Activated gamma-delta T cell treated with Interleukin-2 at 50 U/mL for 16 hours (primary cell): ENCODE results near the gene DTYMK.

Source experiments
- DNase-seq: peaks from one replicate; pipeline ENCODE4 v3.0.0-alpha.2; 2020

DTYMK gene

GRCh38 chr2:241645915-241646645 is 40.5 kb downstream of the DTYMK start:
- no peak for DNase-seq

- no peak for DNase-seq
Measured at GRCh38 chr2:241645056-241645914, 41.3 kb downstream of the DTYMK start.

DNA sequence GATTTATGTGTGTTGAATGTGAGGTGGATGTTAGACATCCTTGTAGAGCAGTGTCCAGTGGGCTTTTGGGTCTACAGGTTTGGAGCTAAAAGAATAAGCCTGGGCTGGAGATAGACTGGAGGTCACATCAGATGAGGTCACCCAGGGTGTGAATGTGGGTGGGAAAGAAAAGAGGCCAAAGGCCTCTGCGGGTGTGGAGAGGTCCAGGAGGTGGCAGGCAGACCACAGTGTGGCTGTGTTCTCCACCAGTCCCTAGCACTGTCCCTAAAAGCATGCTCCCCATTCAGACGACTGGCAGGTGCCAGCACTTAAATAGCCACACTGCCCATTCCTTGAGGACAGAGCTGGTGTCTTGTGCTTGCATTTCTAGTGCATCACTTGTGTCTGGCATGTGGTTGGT is 45.0 kb downstream of the DTYMK start:
- DNase-seq = no peak

DNA sequence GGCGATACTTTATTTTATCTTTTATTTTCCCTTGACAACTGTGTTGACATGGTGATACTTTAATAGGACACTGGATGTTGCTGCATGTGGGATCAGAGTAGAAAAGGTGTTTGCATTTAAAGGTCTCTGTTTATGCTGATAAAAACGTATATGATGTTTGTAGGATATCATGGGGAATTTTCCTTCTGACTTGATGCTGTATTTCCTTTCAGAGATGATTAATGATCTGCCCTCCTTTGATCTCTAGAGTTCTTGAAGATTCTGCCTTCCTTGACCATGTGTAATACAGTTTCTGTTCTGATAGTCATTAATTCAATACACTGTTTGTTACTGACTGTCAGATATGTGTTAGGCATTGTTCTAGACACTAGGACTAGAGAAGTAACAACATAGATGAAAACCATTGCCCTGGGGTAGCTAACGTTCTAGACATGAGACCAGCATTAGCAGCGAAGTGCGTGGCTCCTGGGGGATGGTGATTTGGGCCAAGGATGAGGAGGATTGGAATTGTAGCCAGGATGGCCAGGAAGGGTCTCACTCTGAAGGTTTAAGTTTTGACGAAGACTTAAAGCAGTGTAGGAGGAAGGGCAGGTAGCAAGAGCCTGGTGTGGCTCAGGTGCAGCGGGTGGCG is 46.3 kb downstream of the DTYMK start:
- DNase-seq = no peak

GRCh38 chr2:241639385-241639784 is 47.2 kb downstream of the DTYMK start:
- DNase-seq = no peak

GRCh38 chr2:241638940-241639339 is 47.7 kb downstream of the DTYMK start:
- DNase-seq = no peak

GRCh38 chr2:241637795-241638660 is 48.6 kb downstream of the DTYMK start:
- DNase-seq = no peak

DNA sequence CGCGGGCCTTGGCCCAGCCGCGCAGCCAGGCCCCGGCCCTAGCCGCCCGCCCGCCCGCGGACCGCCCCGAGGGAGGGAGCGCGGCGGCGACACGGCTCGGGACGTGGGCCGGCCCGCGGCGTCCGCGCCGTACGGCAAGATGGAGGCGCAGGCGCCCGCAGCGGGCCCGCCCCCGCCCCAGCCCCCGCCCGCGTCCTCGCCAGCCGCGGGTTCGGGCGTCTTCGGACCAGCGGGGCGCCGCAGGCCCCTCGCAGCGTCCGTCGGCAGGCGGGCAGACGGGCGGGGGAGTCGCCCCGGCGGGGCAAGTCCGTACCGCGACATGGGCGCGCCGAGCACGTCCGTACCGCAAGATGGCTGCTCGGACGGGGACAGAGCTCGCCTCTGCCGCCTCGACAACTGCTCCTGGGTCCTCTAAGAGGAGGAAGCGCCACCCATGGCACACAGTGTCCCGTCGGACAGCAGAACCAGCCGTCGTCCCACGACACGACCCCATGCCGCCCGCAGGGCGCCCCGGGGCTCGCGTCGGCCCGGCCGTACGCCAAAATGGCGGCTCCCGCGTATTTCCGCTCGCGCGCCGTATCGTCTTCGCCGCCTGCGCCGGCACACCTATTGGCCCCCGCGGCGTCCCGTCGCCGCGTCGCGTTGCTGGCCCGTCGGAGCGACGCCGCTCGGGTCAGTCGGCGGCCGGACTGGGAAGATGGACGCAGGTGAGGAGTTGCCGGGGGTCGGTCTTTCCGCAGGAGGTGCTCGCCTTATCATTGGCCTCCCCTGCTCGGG is 49.4 kb downstream of the DTYMK start, which contains the start of the genes ATG4B and THAP4:
Gene ATG4B, plus strand, starts transcription at position 676 of the 777 bp plus-strand sequence. Its CDS starts 22 bp downstream, at position 698.
Gene THAP4, minus strand, starts transcription at position 141 of the 777 bp plus-strand sequence. CDS start 141 bp downstream, outside the sequence.
- peak; percentile 66 for DNase-seq

GRCh38 chr2:241636182-241637017 is 50.2 kb downstream of the DTYMK start:
- no peak for DNase-seq

- DNase-seq = no peak
Measured at GRCh38 chr2:241635756-241636155, 50.9 kb downstream of the DTYMK start.

GRCh38 chr2:241633561-241633960 is 53.1 kb downstream of the DTYMK start:
- DNase-seq = no peak

DNA sequence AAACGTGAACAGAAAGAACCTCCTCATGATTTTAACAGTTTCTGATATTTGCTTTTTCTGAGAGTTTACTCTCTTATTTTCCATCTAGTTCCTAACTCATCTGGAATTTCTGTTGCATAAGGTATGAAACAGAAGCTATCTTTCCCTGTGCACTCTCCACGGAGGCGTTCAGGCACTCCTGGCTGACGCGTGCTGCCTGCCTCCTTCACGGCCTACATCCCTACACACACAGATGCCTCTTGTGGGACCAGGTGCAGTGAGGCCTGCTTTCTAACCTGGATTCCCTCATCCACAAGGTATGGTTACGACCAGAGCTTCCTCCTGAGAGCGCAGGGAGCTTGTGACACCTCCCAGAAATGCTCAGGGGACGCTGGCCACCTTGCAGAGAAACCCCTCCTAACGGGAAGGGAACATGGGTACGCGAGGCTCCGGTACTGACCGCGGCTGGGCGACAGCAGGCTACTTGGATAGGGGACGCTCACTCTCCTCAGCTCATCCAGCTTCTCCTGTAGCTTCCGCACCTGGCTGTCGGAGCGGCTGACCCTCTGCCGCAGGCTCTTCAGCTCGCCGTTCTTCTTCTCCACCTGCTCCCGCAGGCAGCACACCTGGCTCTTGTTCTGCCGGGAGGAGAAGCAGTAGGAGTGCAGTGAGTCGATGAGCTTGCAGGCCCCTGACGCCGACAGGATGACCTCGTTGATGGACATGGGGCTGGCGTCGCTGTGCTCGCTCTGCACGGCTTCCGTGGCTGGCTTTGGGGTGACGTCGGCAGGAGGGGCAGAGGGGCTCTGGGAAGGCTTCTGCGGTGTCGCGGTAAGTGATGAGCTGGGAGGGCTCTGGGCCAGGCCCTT is 53.9 kb downstream of the DTYMK start:
- DNase-seq = no peak

DNA sequence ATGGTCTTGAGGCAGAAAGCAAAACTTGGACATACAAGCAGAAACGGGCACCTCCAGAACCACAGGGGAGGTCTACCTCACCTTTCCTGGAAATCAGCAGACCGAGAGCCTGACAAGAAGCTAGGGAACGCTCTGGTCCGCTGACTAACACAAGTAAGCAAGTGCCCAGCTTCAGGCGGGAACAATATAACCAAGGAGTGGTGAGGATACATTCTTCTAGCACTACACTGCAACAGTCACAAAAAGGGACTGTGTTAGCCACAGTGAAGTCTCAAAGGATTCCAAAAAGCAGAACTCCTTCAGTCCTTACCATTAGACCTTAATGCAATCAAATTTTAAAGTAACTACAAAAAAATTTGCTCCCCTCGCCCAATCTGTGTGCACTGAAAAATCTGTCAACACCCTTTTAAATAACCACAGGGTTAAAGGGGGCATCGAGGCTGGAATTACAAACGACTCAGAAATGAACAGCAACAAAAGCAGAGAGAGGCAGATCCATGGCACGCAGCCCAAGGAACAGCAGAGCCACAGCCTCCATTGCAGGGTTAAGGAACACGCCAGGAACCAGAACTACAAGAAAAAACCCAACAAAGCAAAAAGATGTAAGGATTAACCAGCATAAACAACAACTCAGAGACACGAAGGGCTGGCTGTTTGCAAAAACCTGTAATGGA is 56.7 kb downstream of the DTYMK start:
- DNase-seq = no peak

- no peak for DNase-seq
Measured at GRCh38 chr2:241627675-241628074, 58.9 kb downstream of the DTYMK start.
